Suprapubic skin (tissue), 4 donors: Measurements from ENCODE around the gene SYNGR2.

Experiments
- CTCF ChIP-seq, 2 donors: fragments of 200-600 bp in 1 of 2; fragments of 450-650 bp in 1 of 2; sonication (generic) in 1 of 2; IDR thresholded peaks; one replicate each; pipeline ENCODE4 v1.5.1; 2016 to 2019; ENCODE audit warnings: antibody characterized with exemption in 2 of 2, mild to moderate bottlenecking in 1 of 2, moderate library complexity in 1 of 2
- EP300 ChIP-seq: sonication (generic); formaldehyde crosslinking; IDR thresholded peaks from one replicate; pipeline ENCODE4 v1.6.1; 2017; ENCODE audit warnings: antibody characterized with exemption
- POLR2A ChIP-seq, 2 donors: fragments of 450-650 bp; IDR thresholded peaks; one replicate each; pipeline ENCODE4 v1.6.1; 2017; ENCODE audit warnings: antibody characterized with exemption in 2 of 2, mild to moderate bottlenecking in 2 of 2, moderate library complexity in 2 of 2
- POLR2AphosphoS5 ChIP-seq, 3 donors: sonication (generic); formaldehyde crosslinking; IDR thresholded peaks; one replicate each; pipeline ENCODE4 v1.6.1; 2017; ENCODE audit warnings: antibody characterized with exemption in 3 of 3

- TF ChIP-seq CTCF (IDR thresholded peaks at IDR 0.05): no peak
- TF ChIP-seq POLR2A (IDR thresholded peaks at IDR 0.05): no peak
- no peak for TF ChIP-seq POLR2AphosphoS5 (IDR thresholded peaks at IDR 0.05)
- TF ChIP-seq EP300: no peak
These were observed 16.5 kb downstream of the SYNGR2 start for GRCh38 chr17:78184868-78185267.
